H9 (cell line): Measurements from ENCODE around the gene PDK2. TPM values are rescaled to one million over a fixed set of nuclear protein-coding genes. Genes with fewer than 3 reads are reported as not detected.
A peak's percentile ranks its signal among the peaks of the same experiment; 100 is the strongest.

Experiments
- DNase-seq: peaks from one replicate; pipeline ENCODE4 v3.0.0-alpha.2; 2017
- H2AFZ ChIP-seq: one replicate; pipeline ENCODE4 v1.6.1; 2013; ENCODE audit warnings: mild to moderate bottlenecking, low read length, control low read depth, moderate library complexity
- H2AK5ac ChIP-seq: 2 replicates; pipeline ENCODE4 v1.6.1; 2013; ENCODE audit warnings: low read length, control low read depth, mixed read lengths; ENCODE audit not compliant: insufficient read length
- H2BK120ac ChIP-seq: one replicate; pipeline ENCODE4 v1.6.1; 2013; ENCODE audit warnings: low read depth, mild to moderate bottlenecking, low read length, control low read depth, inconsistent platforms; ENCODE audit not compliant: poor library complexity, severe bottlenecking
- H2BK12ac ChIP-seq: 2 replicates; pipeline ENCODE4 v1.6.1; 2013; ENCODE audit warnings: low read length, control low read depth, mixed read lengths, low read depth; ENCODE audit not compliant: insufficient read length
- H2BK15ac ChIP-seq: 2 replicates; pipeline ENCODE4 v1.6.1; 2013; ENCODE audit warnings: low read depth, low read length, control low read depth
- H2BK20ac ChIP-seq: one replicate; pipeline ENCODE4 v1.6.1; 2013; ENCODE audit warnings: low read depth, mild to moderate bottlenecking, low read length, control low read depth, inconsistent platforms; ENCODE audit not compliant: poor library complexity, severe bottlenecking
- H2BK5ac ChIP-seq: 2 replicates; pipeline ENCODE4 v1.6.1; 2013; ENCODE audit warnings: low read length, control low read depth, mixed read lengths; ENCODE audit not compliant: insufficient read length
- H3K14ac ChIP-seq: 2 replicates; pipeline ENCODE4 v1.6.1; 2013; ENCODE audit warnings: low read length, control low read depth; ENCODE audit not compliant: insufficient read depth
- H3K18ac ChIP-seq: 2 replicates; pipeline ENCODE4 v1.6.1; 2013; ENCODE audit warnings: low read depth, mild to moderate bottlenecking, mixed read lengths, low read length, control low read depth; ENCODE audit not compliant: insufficient read length
- H3K23ac ChIP-seq: 2 replicates; pipeline ENCODE4 v1.6.1; 2013; ENCODE audit warnings: low read length, control low read depth, mixed read lengths, low read depth; ENCODE audit not compliant: insufficient read length
- H3K23me2 ChIP-seq: 2 replicates; pipeline ENCODE4 v1.6.1; 2013; ENCODE audit warnings: low read depth, mild to moderate bottlenecking, mixed read lengths, low read length, control low read depth; ENCODE audit not compliant: insufficient read length, poor library complexity, severe bottlenecking
- H3K27ac ChIP-seq: 2 replicates; pipeline ENCODE4 v1.5.1; 2013; ENCODE audit warnings: low read length, control low read depth, mixed read lengths, low read depth; ENCODE audit not compliant: insufficient read length
- H3K27me3 ChIP-seq: 2 replicates; pipeline ENCODE4 v1.6.1; 2013; ENCODE audit warnings: low read length, control low read depth, inconsistent platforms; ENCODE audit not compliant: insufficient read depth
- H3K4ac ChIP-seq: 2 replicates; pipeline ENCODE4 v1.6.1; 2013; ENCODE audit warnings: low read depth, mild to moderate bottlenecking, control low read depth, inconsistent platforms, low read length, moderate library complexity
- H3K4me1 ChIP-seq: 2 replicates; pipeline ENCODE4 v1.6.1; 2013; ENCODE audit warnings: low read length, control low read depth, inconsistent platforms; ENCODE audit not compliant: insufficient read depth
- H3K4me2 ChIP-seq: 2 replicates; pipeline ENCODE4 v1.6.1; 2013; ENCODE audit warnings: low read length, control low read depth, mixed read lengths; ENCODE audit not compliant: insufficient read length, insufficient read depth
- H3K56ac ChIP-seq: 2 replicates; pipeline ENCODE4 v1.6.1; 2013; ENCODE audit warnings: low read depth, mild to moderate bottlenecking, mixed read lengths, low read length, control low read depth; ENCODE audit not compliant: insufficient read length
- H3K79me1 ChIP-seq: 2 replicates; pipeline ENCODE4 v1.6.1; 2013; ENCODE audit warnings: low read depth, mild to moderate bottlenecking, moderate library complexity, low read length, control low read depth, inconsistent platforms; ENCODE audit not compliant: insufficient read depth, poor library complexity, severe bottlenecking
- H3K79me2 ChIP-seq: 2 replicates; pipeline ENCODE4 v1.6.1; 2013; ENCODE audit warnings: low read length, control low read depth, inconsistent platforms; ENCODE audit not compliant: insufficient read depth
- H3K9ac ChIP-seq: 2 replicates; pipeline ENCODE4 v1.6.1; 2013; ENCODE audit warnings: low read length, control low read depth, mixed read lengths; ENCODE audit not compliant: insufficient read length; ENCODE audit errors: extremely low read depth
- H3K9me3 ChIP-seq: one replicate; pipeline ENCODE4 v1.6.1; 2013; ENCODE audit warnings: low read depth, low read length, inconsistent platforms; ENCODE audit not compliant: control insufficient read depth
- H3T11ph ChIP-seq: one replicate; pipeline ENCODE4 v1.6.1; 2013; ENCODE audit warnings: mild to moderate bottlenecking, low read length, control low read depth, inconsistent platforms
- H4K20me1 ChIP-seq: one replicate; pipeline ENCODE4 v1.6.1; 2013; ENCODE audit not compliant: control insufficient read depth, insufficient read length, insufficient read depth
- H4K5ac ChIP-seq: 2 replicates; pipeline ENCODE4 v1.6.1; 2013; ENCODE audit warnings: low read depth, mild to moderate bottlenecking, mixed read lengths, low read length, control low read depth; ENCODE audit not compliant: insufficient read length
- H4K8ac ChIP-seq: replicated peaks from 2 replicates; pipeline ENCODE4 v1.6.1; 2013; ENCODE audit warnings: low read length, control low read depth, mixed read lengths, low read depth; ENCODE audit not compliant: insufficient read length
- H4K91ac ChIP-seq: 2 replicates; pipeline ENCODE4 v1.6.1; 2013; ENCODE audit warnings: low read depth, mild to moderate bottlenecking, moderate library complexity, mixed read lengths, low read length, control low read depth; ENCODE audit not compliant: insufficient read length
- H3K27ac Mint-ChIP-seq, 3 experiments: 2 replicates in 2 of 3; 3 replicates in 1 of 3; pipeline ENCODE4 v1.8.0; 2020 to 2021; ENCODE audit warnings: mixed read lengths in 3 of 3, mild to moderate bottlenecking in 1 of 3, moderate library complexity in 1 of 3
- H3K27me3 Mint-ChIP-seq: 2 replicates; pipeline ENCODE4 v1.8.0; 2021; ENCODE audit warnings: low read depth, mild to moderate bottlenecking, moderate library complexity, mixed read lengths
- H3K36me3 Mint-ChIP-seq, 3 experiments: 2 replicates in 2 of 3; 3 replicates in 1 of 3; pipeline ENCODE4 v1.8.0; 2020 to 2021; ENCODE audit warnings: low read depth in 3 of 3, mixed read lengths in 3 of 3; ENCODE audit not compliant: insufficient read depth in 1 of 3
- H3K4me1 Mint-ChIP-seq, 2 experiments: 2 replicates each; pipeline ENCODE4 v1.8.0; 2020; ENCODE audit warnings: mixed read lengths in 2 of 2
- H3K4me3 Mint-ChIP-seq, 2 experiments: 2 replicates in 1 of 2; 3 replicates in 1 of 2; pipeline ENCODE4 v1.8.0; 2020 to 2021; ENCODE audit warnings: mild to moderate bottlenecking in 2 of 2, mixed read lengths in 2 of 2, moderate library complexity in 1 of 2
- H3K9me3 Mint-ChIP-seq, 2 experiments: 2 replicates in 1 of 2; 3 replicates in 1 of 2; pipeline ENCODE4 v1.8.0; 2020; ENCODE audit warnings: mild to moderate bottlenecking in 2 of 2, mixed read lengths in 2 of 2, moderate library complexity in 1 of 2
- CTCF ChIP-seq: fragments of 200-600 bp; sonication (generic); conservative IDR thresholded peaks from 3 replicates; pipeline ENCODE4 v1.8.0; 2021; ENCODE audit warnings: antibody characterized with exemption, mild to moderate bottlenecking
- WGBS: extraction: QIAGEN DNeasy Blood & Tissue Kit; methylation state at CpG from one replicate; pipeline ENCODE4 v1.1.7; 2013; ENCODE audit warnings: missing lambda C conversion rate, low lambda C conversion rate, mixed read lengths; ENCODE audit not compliant: insufficient read length; ENCODE audit errors: extremely low coverage; 5-methylcytosine and 5-hydroxymethylcytosine counted together
- total RNA-seq: library from RNA; stranded (reverse); gene quantifications from 2 replicates; pipeline ENCODE4 v1.2.1, GENCODE V29; 2021

The PDK2 gene
- total RNA-seq, 1 experiment from 2014 or later = 19.9 TPM

DNA sequence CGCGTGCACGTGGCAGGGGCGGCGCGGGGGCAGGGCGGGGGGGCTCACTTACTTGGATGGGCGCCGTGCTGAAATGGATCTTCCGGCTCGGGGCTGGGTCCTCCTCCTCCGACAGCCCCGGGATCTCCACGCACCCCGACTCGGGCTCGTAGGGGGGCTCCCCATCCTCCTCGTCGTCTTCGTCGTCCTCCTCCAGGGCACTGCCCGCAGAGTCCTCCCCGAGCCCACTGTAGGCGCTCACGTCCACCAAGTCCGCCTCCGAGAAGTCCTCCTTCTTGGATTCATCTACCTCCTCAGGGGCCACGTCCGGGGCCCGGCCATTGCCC lies 53.9 kb downstream of the PDK2 start:
- Histone ChIP-seq H3K79me2 (no peaks in the 10 kb centered on the region), H3K27me3 (no peaks in the 10 kb centered on the region; the same call in 1 of the 2 replicates), H3K4me2 (peak overlapping the region; percentile 45), H3K9me3 (no peaks in the 10 kb centered on the region), H2BK5ac (no peak overlapping the region), H2BK15ac (no peak overlapping the region), H2BK12ac (no peak overlapping the region), H3K18ac (no peak overlapping the region), H4K20me1 (peaks cover 3% of the 10 kb centered on the region), H4K91ac (no peak overlapping the region), H4K5ac (no peak overlapping the region), H3T11ph (no peak overlapping the region), H2AK5ac (no peak overlapping the region), H3K4ac (no peak overlapping the region), H2BK20ac (no peak overlapping the region), H2AFZ (no peak overlapping the region), H3K23me2 (peaks cover 25% of the 10 kb centered on the region), H3K14ac (no peak overlapping the region; the same call in 1 of the 2 replicates), H3K79me1 (no peaks in the 10 kb centered on the region), H3K27ac (no peak overlapping the region), H3K23ac (no peak overlapping the region), H3K4me1 (peaks cover 4% of the 10 kb centered on the region; the same call in 1 of the 2 replicates), H3K9ac (no peak overlapping the region), H4K8ac (no peak overlapping the region), H2BK120ac (no peak overlapping the region), H3K56ac (no peak overlapping the region)
- H3K4me1 Mint-ChIP-seq = peaks cover 33 to 56% of the 10 kb centered on the region in 2 experiments
- peak overlapping the region; percentile 75 to 88 for H3K4me3 Mint-ChIP-seq
- H3K27ac Mint-ChIP-seq = no peak overlapping the region
- no CpG with 5 or more reads among the region's 30 CpGs for WGBS
- TF ChIP-seq CTCF = no peak
- no peak for DNase-seq
- H3K9me3 Mint-ChIP-seq = no peaks in the 10 kb centered on the region
- H3K27me3 Mint-ChIP-seq = peaks cover 13% of the 10 kb centered on the region
- peaks cover 2 to 14% (median 9%) of the 10 kb centered on the region in 3 experiments; a peak in 6 of 7 replicates for H3K36me3 Mint-ChIP-seq
